Endothelial cell of umbilical vein (primary cell): ENCODE measurements around the gene NFATC3.

Experiments used
- POLR2AphosphoS5 ChIP-seq: IDR thresholded peaks from 2 replicates; pipeline ENCODE4 v1.6.1; 2012; ENCODE audit warnings: low read depth, mild to moderate bottlenecking, control low read depth, low read length, moderate library complexity; ENCODE audit not compliant: insufficient read depth
- TF ChIP-seq, protein P1 (sequence below), 2 donors: IDR thresholded peaks; 1 replicate in 1 of 2; 2 replicates in 1 of 2; pipeline ENCODE4 v1.5.1; 2011; ENCODE audit warnings: low read length in 2 of 2, mild to moderate bottlenecking in 2 of 2, moderate library complexity in 2 of 2, control low read depth in 1 of 2, inconsistent platforms in 1 of 2, low read depth in 1 of 2; ENCODE audit not compliant: insufficient read depth in 1 of 2; ENCODE audit errors: extremely low read depth in 1 of 2

DNA sequence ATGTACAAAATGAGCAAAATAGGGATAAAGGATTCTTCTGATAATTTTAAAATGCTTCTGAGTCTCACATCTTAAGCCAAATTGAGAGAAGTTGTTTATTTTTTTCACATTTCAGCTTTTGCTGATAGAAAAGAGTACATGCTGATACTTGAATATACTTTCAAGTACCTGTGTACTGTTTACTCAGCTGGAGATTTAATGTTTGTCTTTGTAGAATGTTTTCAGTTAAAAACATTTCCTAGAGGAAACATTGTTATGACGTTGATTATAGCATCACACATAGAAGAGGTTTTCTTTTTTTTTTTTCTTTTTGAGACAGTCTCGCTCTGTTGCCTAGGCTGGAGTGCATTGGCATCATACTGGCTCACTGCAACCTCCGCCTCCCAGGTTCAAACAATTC is 131.1 kb downstream of the NFATC3 start:
- no peak for TF ChIP-seq POLR2AphosphoS5
- TF ChIP-seq, protein P1, sequence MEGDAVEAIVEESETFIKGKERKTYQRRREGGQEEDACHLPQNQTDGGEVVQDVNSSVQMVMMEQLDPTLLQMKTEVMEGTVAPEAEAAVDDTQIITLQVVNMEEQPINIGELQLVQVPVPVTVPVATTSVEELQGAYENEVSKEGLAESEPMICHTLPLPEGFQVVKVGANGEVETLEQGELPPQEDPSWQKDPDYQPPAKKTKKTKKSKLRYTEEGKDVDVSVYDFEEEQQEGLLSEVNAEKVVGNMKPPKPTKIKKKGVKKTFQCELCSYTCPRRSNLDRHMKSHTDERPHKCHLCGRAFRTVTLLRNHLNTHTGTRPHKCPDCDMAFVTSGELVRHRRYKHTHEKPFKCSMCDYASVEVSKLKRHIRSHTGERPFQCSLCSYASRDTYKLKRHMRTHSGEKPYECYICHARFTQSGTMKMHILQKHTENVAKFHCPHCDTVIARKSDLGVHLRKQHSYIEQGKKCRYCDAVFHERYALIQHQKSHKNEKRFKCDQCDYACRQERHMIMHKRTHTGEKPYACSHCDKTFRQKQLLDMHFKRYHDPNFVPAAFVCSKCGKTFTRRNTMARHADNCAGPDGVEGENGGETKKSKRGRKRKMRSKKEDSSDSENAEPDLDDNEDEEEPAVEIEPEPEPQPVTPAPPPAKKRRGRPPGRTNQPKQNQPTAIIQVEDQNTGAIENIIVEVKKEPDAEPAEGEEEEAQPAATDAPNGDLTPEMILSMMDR (IDR thresholded peaks at IDR 0.05; ENCODE audit: extremely low read depth in 1 of 2, insufficient read depth in 1 of 2, low read depth in 1 of 2, low read length in 2 of 2) = no peak
